ENCODE data around the gene SLC27A5.

SLC27A5 gene

DNA sequence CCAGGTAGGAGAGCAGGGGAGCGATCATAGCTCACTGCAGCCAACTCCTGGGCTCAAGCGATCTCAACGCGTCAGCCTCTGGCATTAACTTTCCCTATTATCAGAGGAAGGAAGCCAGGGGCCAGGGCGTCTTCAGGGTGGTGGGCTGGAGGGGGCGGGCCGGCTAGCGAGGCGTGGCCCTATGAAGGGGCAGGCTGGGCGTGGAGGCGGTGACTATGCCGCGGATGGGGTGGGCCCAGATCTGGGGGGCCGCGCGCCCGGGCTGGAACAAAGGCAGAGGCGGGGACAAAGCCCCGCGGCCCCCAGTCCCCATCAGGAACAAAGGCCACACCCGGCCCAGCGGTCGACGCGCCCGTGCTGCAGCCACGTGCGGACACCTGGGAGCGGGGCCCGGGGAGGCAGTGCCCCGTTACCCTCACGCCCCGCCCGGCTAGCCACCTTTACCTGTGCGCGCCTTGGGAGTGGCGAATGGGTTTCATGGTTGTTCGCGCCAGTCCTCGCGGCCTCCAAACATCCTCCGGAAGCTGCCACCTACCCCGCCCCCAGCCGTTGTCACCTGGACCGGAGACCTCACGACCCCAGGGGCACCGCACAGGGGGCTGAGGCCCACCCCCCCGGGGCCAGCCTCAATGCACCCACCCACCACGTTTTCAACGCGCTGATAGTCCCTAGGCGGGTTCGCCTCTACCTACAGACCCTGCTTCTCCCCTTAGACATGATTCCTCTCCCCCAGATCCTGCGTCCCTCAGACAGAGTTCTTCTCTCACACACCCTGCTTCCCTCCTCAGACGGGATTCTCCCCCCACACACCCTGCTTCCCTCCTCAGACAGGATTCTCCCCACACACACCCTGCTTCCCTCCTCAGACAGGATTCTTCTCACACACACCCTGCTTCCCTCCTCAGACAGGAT is 26.7 kb upstream of the SLC27A5 start:
- no peaks in the 10 kb centered on the region for H3K9me3 ChIP-seq (ENCODE audit: control insufficient read depth, insufficient read depth, low read length)
- peak overlapping the region; percentile 41 for H3K4me3 ChIP-seq (ENCODE audit: low read depth, low read length)
- H3K27ac ChIP-seq (ENCODE audit: low read depth, low read length) = peak overlapping the region; percentile 94
- peaks cover 16% of the 10 kb centered on the region for H3K27me3 ChIP-seq (ENCODE audit: control insufficient read depth, insufficient read depth, low read length)
- H3K36me3 ChIP-seq (ENCODE audit: control insufficient read depth, insufficient read depth, low read length) = no peaks in the 10 kb centered on the region
- H3K4me1 ChIP-seq (ENCODE audit: control insufficient read depth, insufficient read depth, low read length) = peaks cover 2% of the 10 kb centered on the region; the same call in 1 of the 2 replicates
- H3K9ac ChIP-seq (ENCODE audit: low read depth, low read length) = peak overlapping the region; percentile 57

DNA sequence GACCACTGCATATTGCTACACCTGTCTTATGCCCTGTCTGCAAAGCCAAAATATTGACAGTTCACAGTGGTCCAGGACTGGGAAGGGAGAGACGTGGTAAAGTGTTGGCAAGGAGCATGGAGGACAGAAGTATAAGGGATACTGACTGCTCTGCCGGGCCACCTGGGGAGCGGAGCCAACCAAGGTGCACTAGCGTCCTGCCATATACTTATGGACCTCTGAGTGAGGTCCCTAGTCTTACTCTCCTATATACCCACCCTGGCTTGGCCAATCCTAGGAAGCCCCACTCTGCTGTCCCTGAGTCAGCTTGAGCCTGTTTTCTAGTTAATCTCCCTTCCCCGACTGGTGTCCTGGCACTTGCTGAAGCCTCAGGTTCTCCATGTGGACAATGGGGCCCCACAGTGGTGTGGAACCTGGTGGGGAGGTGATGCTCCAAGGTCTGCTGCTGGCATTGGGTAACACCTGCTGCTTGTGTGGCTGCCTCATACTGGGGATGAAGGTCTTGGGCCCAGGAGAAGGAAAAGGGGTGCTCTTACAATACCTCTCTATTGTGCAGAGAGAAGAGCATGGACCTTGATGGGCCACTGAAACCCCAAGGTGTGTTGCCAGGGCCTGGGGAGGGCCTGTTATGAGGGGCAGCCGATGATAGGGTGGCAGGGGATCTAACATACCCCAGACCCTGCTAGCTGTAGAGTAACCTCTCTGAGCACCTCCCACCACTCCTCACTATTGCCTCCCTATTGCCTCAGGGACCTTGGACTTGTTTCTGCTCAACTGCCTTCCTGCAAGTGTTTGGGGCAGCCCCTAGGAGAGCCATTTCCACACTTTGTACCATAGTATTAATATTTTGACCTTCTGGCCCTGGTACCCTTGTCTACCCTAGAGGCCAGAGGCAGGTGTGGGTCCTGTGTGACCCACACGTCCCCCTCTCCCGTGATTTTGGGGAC is 25.3 kb upstream of the SLC27A5 start:
- Histone ChIP-seq H3K9me3 (ENCODE audit: control insufficient read depth, insufficient read depth, low read length) (no peaks in the 10 kb centered on the region), H3K27ac (ENCODE audit: low read depth, low read length) (no peak overlapping the region), H3K4me3 (ENCODE audit: low read depth, low read length) (no peak overlapping the region), H3K36me3 (ENCODE audit: control insufficient read depth, insufficient read depth, low read length) (no peaks in the 10 kb centered on the region), H3K9ac (ENCODE audit: low read depth, low read length) (no peak overlapping the region), H3K4me1 (ENCODE audit: control insufficient read depth, insufficient read depth, low read length) (peaks cover 2% of the 10 kb centered on the region; the same call in 1 of the 2 replicates), H3K27me3 (ENCODE audit: control insufficient read depth, insufficient read depth, low read length) (peaks cover 9% of the 10 kb centered on the region)

DNA sequence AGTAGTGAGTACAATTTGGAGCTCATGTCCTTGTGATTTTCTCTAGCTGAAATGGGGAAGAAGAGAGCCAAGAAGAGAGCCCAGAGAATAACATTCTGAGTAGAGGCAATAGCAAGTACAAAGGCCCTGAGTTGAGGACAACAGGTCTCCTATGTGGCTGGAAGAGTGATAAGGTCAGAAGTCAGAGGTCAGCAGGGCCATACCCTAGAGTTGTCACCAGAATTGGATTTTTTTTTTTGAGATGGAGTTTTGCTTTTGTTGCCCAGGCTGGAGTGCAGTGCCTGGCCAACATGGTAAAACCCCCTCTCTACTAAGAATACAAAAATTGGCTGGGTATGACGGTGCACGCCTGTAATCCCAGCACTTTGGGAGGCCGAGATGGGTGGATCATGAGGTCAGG is 24.1 kb upstream of the SLC27A5 start:
- Histone ChIP-seq H3K4me3 (ENCODE audit: low read depth, low read length) (no peak overlapping the region), H3K36me3 (ENCODE audit: control insufficient read depth, insufficient read depth, low read length) (no peaks in the 10 kb centered on the region), H3K27ac (ENCODE audit: low read depth, low read length) (no peak overlapping the region), H3K9me3 (ENCODE audit: control insufficient read depth, insufficient read depth, low read length) (no peaks in the 10 kb centered on the region), H3K27me3 (ENCODE audit: control insufficient read depth, insufficient read depth, low read length) (peaks cover 12% of the 10 kb centered on the region; the same call in 1 of the 2 replicates), H3K9ac (ENCODE audit: low read depth, low read length) (no peak overlapping the region), H3K4me1 (ENCODE audit: control insufficient read depth, insufficient read depth, low read length) (peaks cover 2% of the 10 kb centered on the region; the same call in 1 of the 2 replicates)

DNA sequence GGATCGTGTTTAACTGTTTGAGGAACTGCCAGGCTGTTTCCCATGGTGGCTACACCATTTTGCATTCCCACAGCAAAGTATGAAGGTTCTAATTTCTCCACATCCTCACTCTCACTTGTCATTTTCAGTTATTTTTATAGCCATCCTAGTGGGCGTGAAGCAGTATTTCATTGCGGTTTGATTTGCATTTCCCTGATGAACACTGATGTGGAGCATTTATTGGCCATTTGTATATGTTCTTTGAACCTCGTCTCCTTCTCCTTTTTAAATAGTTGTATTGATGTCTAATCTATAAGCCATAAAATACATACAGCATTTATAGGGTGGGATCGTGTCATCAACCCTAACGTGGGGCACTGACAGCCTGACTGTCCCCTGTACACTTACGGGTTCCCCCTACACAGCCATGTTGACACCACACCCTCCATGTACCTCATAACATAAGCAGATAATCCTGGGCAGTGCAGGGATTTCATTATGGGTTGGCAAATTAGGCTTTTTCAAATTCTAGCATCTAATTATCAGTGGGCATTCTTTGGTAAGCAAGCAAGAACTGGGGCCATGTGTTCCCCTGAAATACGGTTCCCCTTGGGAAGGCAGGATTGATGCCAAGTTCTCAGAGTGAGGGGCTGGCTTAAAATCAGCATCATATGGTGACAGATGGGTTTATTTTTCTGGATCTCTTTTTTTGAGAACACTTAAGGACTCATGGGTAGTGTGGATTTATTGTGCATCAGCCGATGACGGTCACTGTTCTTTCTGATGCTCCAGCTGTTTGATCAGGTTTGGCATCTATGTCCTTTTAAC is 19.4 kb upstream of the SLC27A5 start:
- no peaks in the 10 kb centered on the region for H3K9me3 ChIP-seq (ENCODE audit: control insufficient read depth, insufficient read depth, low read length)
- no peak overlapping the region for H3K4me3 ChIP-seq (ENCODE audit: low read depth, low read length)
- H3K27me3 ChIP-seq (ENCODE audit: control insufficient read depth, insufficient read depth, low read length) = peaks cover 5% of the 10 kb centered on the region; the same call in 1 of the 2 replicates
- H3K9ac ChIP-seq (ENCODE audit: low read depth, low read length) = no peak overlapping the region
- no peak overlapping the region for H3K27ac ChIP-seq (ENCODE audit: low read depth, low read length)
- H3K4me1 ChIP-seq (ENCODE audit: control insufficient read depth, insufficient read depth, low read length) = no peaks in the 10 kb centered on the region
- H3K36me3 ChIP-seq (ENCODE audit: control insufficient read depth, insufficient read depth, low read length) = no peaks in the 10 kb centered on the region

DNA sequence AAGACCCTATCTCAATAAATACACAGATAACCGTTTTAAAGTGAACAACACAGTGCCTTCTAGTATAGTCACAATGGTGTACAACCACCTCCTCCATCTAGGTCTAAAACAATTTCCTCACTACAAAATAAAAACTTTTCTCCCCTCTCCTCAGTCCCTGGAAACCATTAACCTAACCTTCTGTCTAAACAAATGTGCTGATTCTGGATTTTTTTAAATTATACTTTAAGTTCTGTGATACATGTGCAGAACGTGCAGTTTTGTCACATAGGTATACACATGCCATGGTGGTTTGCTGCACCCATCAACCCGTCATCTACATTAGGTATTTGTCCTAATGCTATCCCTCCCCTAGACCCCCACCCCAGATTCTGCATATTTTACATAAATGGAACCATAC is 17.6 kb upstream of the SLC27A5 start:
- no peak overlapping the region for H3K27ac ChIP-seq (ENCODE audit: low read depth, low read length)
- peaks cover 5% of the 10 kb centered on the region; the same call in 1 of the 2 replicates for H3K27me3 ChIP-seq (ENCODE audit: control insufficient read depth, insufficient read depth, low read length)
- H3K4me3 ChIP-seq (ENCODE audit: low read depth, low read length) = no peak overlapping the region
- no peaks in the 10 kb centered on the region for H3K9me3 ChIP-seq (ENCODE audit: control insufficient read depth, insufficient read depth, low read length)
- H3K36me3 ChIP-seq (ENCODE audit: control insufficient read depth, insufficient read depth, low read length) = no peaks in the 10 kb centered on the region
- H3K4me1 ChIP-seq (ENCODE audit: control insufficient read depth, insufficient read depth, low read length) = peaks cover 9% of the 10 kb centered on the region; the same call in 1 of the 2 replicates
- no peak overlapping the region for H3K9ac ChIP-seq (ENCODE audit: low read depth, low read length)

DNA sequence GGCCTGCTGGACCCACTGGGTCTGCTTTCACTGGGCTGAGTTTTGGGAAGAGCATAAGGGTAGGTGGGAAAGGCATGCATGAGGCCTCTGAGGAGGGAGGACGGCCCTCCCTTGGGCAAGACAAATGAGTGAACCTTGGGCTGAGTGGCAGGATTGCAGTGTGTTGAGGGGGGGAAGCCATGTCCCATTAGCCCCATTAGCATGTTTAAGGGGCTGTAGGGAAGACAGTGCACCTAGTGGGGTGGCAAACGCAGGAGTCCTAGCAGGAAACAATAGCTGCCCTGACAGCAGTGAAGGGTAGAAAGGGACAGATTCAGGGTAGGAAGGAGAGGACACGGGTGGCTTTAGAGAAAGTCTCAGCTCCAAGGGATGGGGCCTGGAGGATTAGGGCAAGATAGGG is 10.9 kb upstream of the SLC27A5 start:
- H3K27ac ChIP-seq (ENCODE audit: low read depth, low read length) = no peak overlapping the region
- H3K4me1 ChIP-seq (ENCODE audit: control insufficient read depth, insufficient read depth, low read length) = peaks cover 22% of the 10 kb centered on the region
- no peaks in the 10 kb centered on the region for H3K9me3 ChIP-seq (ENCODE audit: control insufficient read depth, insufficient read depth, low read length)
- no peaks in the 10 kb centered on the region for H3K27me3 ChIP-seq (ENCODE audit: control insufficient read depth, insufficient read depth, low read length)
- no peaks in the 10 kb centered on the region for H3K36me3 ChIP-seq (ENCODE audit: control insufficient read depth, insufficient read depth, low read length)
- H3K4me3 ChIP-seq (ENCODE audit: low read depth, low read length) = no peak overlapping the region
- H3K9ac ChIP-seq (ENCODE audit: low read depth, low read length) = no peak overlapping the region

DNA sequence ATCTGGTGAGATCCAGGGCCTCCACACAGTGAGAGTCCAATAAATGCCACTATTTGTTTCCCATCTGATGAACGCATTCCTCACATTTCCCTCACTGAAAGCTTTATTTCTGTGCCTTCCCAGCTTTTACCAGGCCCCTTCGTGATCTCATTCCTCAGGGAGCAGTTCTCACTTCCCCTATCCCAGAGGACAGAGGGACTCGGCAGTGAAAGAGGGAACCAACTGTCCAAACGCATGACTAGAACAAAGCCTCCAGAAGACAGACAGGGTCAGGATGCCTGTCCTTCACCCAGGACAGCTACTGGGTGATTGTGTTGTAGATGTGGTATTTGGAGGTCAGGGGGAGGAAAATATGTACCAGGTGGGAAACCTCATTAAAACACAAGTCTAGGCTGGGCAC is 9.9 kb upstream of the SLC27A5 start:
- H3K9ac ChIP-seq (ENCODE audit: low read depth, low read length) = no peak overlapping the region
- H3K9me3 ChIP-seq (ENCODE audit: control insufficient read depth, insufficient read depth, low read length) = no peaks in the 10 kb centered on the region
- H3K36me3 ChIP-seq (ENCODE audit: control insufficient read depth, insufficient read depth, low read length) = peaks cover 3% of the 10 kb centered on the region; the same call in 1 of the 2 replicates
- peaks cover 22% of the 10 kb centered on the region for H3K4me1 ChIP-seq (ENCODE audit: control insufficient read depth, insufficient read depth, low read length)
- no peaks in the 10 kb centered on the region for H3K27me3 ChIP-seq (ENCODE audit: control insufficient read depth, insufficient read depth, low read length)
- H3K4me3 ChIP-seq (ENCODE audit: low read depth, low read length) = no peak overlapping the region
- no peak overlapping the region for H3K27ac ChIP-seq (ENCODE audit: low read depth, low read length)

DNA sequence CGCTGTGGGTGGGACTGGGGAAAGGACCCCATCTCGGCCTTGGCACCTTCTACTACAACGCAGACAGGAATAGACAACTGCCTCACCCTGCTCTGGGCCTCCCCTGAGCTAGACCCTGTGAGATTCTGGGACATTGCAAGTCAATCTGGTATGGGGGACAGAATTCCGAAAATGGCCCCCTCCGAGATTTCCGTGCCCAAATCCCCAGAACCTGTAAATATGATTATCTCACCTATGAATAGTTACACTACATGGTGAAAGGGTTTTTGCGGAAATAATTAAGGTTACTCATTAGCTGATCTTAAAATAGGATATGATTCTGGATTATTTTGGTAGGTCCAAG is 8.4 kb upstream of the SLC27A5 start:
- Histone ChIP-seq H3K27me3 (ENCODE audit: control insufficient read depth, insufficient read depth, low read length) (no peaks in the 10 kb centered on the region), H3K27ac (ENCODE audit: low read depth, low read length) (peak overlapping the region; percentile 99)

DNA sequence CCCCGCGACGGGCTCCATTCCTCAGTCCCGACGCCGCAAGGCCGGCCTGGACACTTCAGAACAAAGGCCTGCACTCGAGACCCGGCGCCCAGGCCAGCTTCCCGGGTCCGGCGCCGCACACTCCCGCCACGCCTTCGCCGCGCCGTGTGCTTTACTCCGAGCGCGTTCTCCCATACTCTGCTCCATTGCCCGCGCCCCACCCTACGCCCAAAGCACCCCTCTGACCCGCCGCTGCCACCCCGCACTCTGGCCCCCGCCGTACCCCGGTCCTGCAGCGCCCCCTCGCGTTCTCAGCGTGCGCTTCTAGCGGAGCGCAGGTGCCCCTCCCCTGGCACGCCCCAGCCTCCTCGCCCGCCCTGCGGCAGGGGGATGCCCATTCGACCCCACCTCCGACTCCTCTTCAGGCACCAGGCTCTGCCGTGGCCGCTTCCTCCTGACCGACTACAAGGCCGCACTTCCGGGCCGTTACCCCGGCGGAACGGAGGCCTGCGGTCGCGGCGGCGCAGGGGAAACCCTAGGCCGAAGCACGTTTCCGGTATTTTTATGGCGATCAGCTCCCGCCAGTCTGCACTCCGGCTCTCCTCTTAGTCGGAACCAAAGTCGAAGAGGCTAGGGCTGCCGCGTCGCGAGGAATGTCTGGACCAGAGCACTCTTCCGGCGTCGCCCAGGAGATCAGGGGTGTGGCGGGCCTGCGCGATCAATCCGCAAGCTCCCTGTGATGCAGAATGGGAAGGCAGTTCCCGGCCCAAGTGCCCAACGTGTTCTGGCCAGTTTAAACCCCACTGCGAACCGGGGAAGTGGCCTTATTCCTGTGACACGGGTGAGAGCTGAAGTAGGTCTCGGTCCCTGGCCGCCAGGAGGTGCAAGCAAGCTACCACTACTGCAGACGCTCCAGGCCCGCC is 7.8 kb upstream of the SLC27A5 start, which contains the start of gene ZBTB45:
Gene ZBTB45 (minus strand): TSS at position 456 of the 902 bp plus-strand sequence. CDS start 2,137 bp downstream, outside the sequence.
- Histone ChIP-seq H3K4me3 (ENCODE audit: low read depth, low read length) (peak within 1 kb of the TSS; percentile 71), H3K9ac (ENCODE audit: low read depth, low read length) (peak within 1 kb of the TSS; percentile 94), H3K27me3 (ENCODE audit: control insufficient read depth, insufficient read depth, low read length) (no peaks in the 10 kb centered on the region), H3K4me1 (ENCODE audit: control insufficient read depth, insufficient read depth, low read length) (peaks cover 24% of the 10 kb centered on the region), H3K27ac (ENCODE audit: low read depth, low read length) (peak within 1 kb of the TSS; percentile 99), H3K36me3 (ENCODE audit: control insufficient read depth, insufficient read depth, low read length) (peaks cover 3% of the 10 kb centered on the region; the same call in 1 of the 2 replicates), H3K9me3 (ENCODE audit: control insufficient read depth, insufficient read depth, low read length) (no peaks in the 10 kb centered on the region)

More for the DNA sequence above, 8.4 kb upstream of the SLC27A5 start:
- H3K4me1 ChIP-seq (ENCODE audit: control insufficient read depth, insufficient read depth, low read length) = peaks cover 23% of the 10 kb centered on the region
- H3K36me3 ChIP-seq (ENCODE audit: control insufficient read depth, insufficient read depth, low read length) = peaks cover 3% of the 10 kb centered on the region; the same call in 1 of the 2 replicates
- H3K9ac ChIP-seq (ENCODE audit: low read depth, low read length) = peak overlapping the region; percentile 94
- H3K9me3 ChIP-seq (ENCODE audit: control insufficient read depth, insufficient read depth, low read length) = no peaks in the 10 kb centered on the region
- H3K4me3 ChIP-seq (ENCODE audit: low read depth, low read length) = peak overlapping the region; percentile 71
